DMS 273 (cell line): ENCODE results near the gene WDR7.

Experiments used
- DNase-seq: peaks from one replicate; lab custom pipeline; 2025; ENCODE audit not compliant: unreplicated experiment; lab: John Stamatoyannopoulos, UW

Gene WDR7

GRCh38 chr18:57063601-57064103, 412.5 kb downstream of the WDR7 start:
- no peak for DNase-seq

- no peak for DNase-seq
These were observed 422.5 kb downstream of the WDR7 start for GRCh38 chr18:57073501-57074187.

DNA sequence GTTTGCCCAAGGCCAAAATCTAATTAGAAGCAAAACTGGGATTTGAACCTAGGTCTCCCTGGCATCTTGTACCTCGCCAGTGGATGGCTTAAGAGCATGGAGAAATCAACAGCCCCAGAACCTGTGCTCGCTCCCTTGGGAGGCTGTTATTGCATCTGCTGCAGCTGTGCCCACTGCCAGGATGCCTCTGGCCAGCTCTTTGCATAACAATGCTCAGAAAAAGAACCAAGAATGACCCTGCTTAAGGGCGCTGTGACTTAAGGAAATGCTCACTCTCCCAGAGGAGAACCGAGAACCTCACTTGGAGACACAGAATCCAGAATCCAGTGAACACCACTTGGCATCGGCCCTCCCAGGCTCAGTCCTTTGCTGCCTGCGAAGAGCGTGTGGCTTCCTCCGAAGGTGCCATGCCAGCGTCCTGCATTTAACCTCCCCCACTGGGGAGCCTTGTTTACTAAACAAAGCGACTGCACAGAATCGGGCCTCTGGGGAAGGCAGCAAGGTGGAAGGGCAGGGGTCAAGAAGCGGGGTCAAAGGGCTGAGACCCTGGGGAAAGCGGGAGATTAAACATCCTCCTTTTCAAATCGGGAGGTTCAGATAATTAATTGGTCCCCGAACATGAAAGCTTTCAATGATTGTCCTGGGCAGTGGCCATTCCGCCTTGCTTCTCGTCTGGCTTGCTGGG, 424.7 kb downstream of the WDR7 start:
- no peak for DNase-seq

GRCh38 chr18:57077005-57077765, 426.0 kb downstream of the WDR7 start:
- DNase-seq: no peak

DNA sequence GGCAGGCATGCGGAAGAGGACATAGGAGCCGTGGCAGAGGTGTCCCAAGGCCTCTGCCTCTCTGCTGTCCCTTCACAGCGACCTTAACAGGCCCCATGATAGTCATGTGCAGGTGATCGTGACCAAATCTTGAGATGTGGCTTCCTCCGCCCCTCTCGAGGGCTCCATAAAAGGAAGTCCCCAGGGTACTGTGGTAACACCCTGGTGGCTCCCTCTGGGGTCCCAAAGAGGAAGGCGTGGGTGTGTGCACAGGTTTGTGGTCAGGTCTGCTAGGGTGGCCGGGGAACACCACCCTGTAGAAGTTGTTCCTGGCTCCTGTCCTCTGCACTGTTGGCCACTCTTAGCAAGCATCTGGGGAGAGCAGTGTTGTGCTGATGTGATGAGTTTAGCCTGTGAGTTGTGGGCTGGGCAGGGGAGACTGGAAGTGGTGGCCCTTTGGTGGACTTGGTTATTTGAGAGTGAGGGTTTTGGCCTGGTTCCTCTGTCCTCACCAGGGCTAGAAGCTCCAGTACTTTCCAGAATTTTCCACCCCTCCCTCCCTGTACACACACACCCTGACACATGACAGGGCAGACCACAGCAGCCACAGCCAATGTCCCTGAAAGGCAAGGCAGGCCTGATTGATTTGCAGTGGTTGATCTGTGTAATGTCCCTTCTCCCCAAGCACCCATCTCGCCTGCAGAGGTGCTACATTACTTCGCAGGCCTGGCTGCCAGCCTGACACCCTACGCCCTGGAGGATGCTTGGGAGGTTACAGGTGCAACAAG, 426.8 kb downstream of the WDR7 start:
- DNase-seq: no peak

- DNase-seq: no peak
These were observed 427.5 kb downstream of the WDR7 start for GRCh38 chr18:57078614-57079013.

GRCh38 chr18:57080479-57080878, 429.3 kb downstream of the WDR7 start:
- DNase-seq: no peak

- DNase-seq: no peak
These were observed 430.7 kb downstream of the WDR7 start for GRCh38 chr18:57081899-57082298.

- DNase-seq: no peak
These were observed 432.3 kb downstream of the WDR7 start for GRCh38 chr18:57083485-57083884.

- no peak for DNase-seq
These were observed 433.4 kb downstream of the WDR7 start for GRCh38 chr18:57084331-57085271.

DNA sequence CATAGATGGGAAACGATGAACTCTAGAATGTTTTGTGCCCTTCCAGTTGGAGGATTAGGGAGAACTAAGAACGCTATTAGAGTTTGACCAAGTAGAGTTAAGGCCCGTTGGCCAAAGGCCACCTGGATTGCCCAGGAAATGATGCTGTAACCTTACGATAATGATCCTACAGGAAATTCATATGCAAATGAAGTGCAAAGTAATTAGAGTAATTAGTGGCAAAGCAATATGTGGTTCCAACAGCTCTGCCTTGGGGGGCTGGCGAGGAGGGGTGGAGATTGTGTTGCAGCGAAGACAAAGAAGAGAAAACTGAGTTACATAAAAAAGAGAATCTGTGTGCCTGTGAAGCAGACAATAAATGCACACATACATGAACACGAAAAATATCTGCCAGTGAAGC, 434.2 kb downstream of the WDR7 start:
- no peak for DNase-seq

DNA sequence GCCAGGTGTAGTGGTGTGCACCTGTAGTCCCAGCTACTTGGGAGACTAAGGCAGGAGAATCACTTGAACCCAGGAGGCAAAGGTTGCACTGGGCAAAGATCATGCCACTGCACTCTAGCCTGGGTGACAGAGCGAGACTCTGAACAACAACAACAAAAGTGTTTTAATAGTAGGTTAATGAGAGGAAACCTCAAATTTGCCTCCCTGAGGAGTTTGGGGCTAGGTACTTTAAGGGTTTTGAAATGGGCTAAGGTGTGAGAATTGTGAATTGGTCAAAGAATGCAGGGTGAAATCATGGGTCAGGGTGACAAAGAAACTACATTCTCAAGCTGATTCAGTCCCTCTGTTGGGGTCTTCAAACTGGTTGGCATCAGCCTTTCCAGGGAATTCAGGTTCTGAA, 435.0 kb downstream of the WDR7 start:
- no peak for DNase-seq
